ENCODE measurements around the gene KRTAP12-1. TPM values are rescaled to one million over a fixed set of nuclear protein-coding genes. Genes with fewer than 3 reads are reported as not detected.

KRTAP12-1 gene
- total RNA-seq, 1 donor from 2014 or later = not detected

DNA sequence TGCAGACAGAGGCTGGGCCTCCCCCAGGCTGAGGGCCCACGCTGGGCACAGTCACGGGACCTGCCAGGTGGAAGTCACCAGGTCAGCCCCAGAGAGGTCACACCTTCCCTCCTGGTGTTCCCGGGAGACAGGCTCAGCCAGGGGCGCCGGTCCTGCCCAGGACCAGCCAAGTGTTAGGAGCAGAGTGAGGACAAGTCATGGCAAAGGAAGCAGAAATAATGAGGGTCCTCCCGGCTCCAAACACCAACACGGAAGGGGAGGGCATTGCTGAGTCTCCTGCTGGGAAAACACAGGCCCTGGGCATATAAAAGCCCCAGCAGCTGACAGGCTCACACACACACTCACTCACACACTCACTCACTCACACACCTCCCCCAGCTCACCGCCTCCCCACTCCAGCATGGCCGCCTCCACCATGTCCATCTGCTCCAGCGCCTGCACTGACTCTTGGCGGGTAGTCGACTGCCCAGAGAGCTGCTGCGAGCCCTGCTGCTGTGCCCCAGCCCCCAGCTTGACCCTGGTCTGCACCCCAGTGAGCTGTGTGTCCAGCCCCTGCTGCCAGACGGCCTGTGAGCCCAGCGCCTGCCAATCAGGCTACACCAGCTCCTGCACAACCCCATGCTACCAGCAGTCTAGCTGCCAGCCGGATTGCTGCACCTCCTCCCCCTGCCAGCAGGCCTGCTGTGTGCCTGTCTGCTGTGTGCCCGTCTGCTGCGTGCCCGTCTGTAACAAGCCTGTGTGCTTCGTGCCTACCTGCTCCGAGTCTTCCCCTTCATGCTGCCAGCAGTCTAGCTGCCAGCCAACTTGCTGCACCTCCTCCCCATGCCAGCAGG, 44.7 kb downstream of the KRTAP12-1 start, which contains the start of gene KRTAP10-10:
KRTAP10-10 (plus strand) TSS at position 339 of the 833 bp plus-strand sequence; CDS start at position 401, 62 bp downstream.
- no peak within 1 kb of the TSS for H3K4me3 ChIP-seq
- ATAC-seq = peak in 1 of 2 donors; percentile 22
- TF ChIP-seq CTCF (IDR thresholded peaks at IDR 0.05) = no peak
- no peak for DNase-seq
- peaks cover 3% of the 10 kb centered on the region for H3K9me3 ChIP-seq
- no peaks in the 10 kb centered on the region for H3K36me3 ChIP-seq
- no peaks in the 10 kb centered on the region for H3K4me1 ChIP-seq
- peaks cover 15% of the 10 kb centered on the region for H3K27me3 ChIP-seq (ENCODE audit: low read depth)
- intact Hi-C loops (cut with DNase I) = no loop called here
- no peak within 1 kb of the TSS for H3K27ac ChIP-seq

GRCh38 chr21:44636209-44637017, 45.5 kb downstream of the KRTAP12-1 start:
- peaks cover 11% of the 10 kb centered on the region for H3K9me3 ChIP-seq
- no peak for DNase-seq

DNA sequence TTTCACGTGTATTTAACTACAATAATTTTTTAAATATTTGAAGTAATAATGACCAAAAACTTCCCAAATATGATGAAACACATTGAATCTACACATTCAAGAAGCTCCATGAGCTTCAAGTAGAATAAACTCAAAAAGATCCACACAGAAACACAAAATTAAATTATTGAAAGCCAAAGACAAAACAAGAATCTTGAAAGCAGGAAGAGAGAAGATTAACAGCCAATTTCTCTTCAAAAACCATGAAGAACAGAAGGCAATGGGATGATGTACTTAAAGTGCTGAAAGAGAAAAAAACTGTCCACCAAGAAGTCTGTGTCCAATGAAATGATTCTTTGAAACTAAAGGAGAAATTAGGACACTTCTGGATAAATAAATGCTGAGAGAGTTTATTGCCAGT, 49.9 kb downstream of the KRTAP12-1 start:
- no peak for ATAC-seq
- no peak for TF ChIP-seq CTCF (IDR thresholded peaks at IDR 0.05)
- H3K27ac ChIP-seq = no peak overlapping the region
- H3K27me3 ChIP-seq (ENCODE audit: low read depth) = peaks cover 11% of the 10 kb centered on the region
- H3K4me3 ChIP-seq = no peak overlapping the region
- peaks cover 14% of the 10 kb centered on the region for H3K9me3 ChIP-seq
- no peaks in the 10 kb centered on the region for H3K36me3 ChIP-seq
- no peaks in the 10 kb centered on the region for H3K4me1 ChIP-seq
- DNase-seq = no peak
- intact Hi-C loops (cut with DNase I) = no loop called here

More at GRCh38 chr21:44636209-44637017, 45.5 kb downstream of the KRTAP12-1 start:
- Histone ChIP-seq H3K27me3 (ENCODE audit: low read depth) (peaks cover 15% of the 10 kb centered on the region), H3K36me3 (no peaks in the 10 kb centered on the region), H3K4me3 (no peak overlapping the region), H3K27ac (no peak overlapping the region), H3K4me1 (no peaks in the 10 kb centered on the region)
- no peak for TF ChIP-seq CTCF (IDR thresholded peaks at IDR 0.05)
- peak in 1 of 2 donors; percentile 31 for ATAC-seq
- intact Hi-C loops (cut with DNase I) = no loop called here

Other genes starting within 250 kb of the KRTAP12-1 start
- gene LRRC3, start 226.7 kb downstream of the KRTAP12-1 start, total RNA-seq = 4.0 TPM
- gene KRTAP10-1, start 142.0 kb downstream of the KRTAP12-1 start, total RNA-seq = not detected
- not detected for gene KRTAP10-2, start 130.7 kb downstream of the KRTAP12-1 start, total RNA-seq
- not detected for gene KRTAP10-3, start 123.4 kb downstream of the KRTAP12-1 start, total RNA-seq
- gene KRTAP10-4, start 108.4 kb downstream of the KRTAP12-1 start, total RNA-seq = not detected
- gene KRTAP10-5, start 101.6 kb downstream of the KRTAP12-1 start, total RNA-seq = not detected
- gene KRTAP10-6, start 89.7 kb downstream of the KRTAP12-1 start, total RNA-seq = not detected
- not detected for gene KRTAP10-7, start 81.6 kb downstream of the KRTAP12-1 start, total RNA-seq
- not detected for gene KRTAP10-8, start 70.1 kb downstream of the KRTAP12-1 start, total RNA-seq
- gene KRTAP10-9, start 55.1 kb downstream of the KRTAP12-1 start, total RNA-seq = not detected
- not detected for gene KRTAP10-10, start 44.8 kb downstream of the KRTAP12-1 start, total RNA-seq
- gene KRTAP10-11, start 35.7 kb downstream of the KRTAP12-1 start, total RNA-seq = not detected
- gene KRTAP12-4, start 27.5 kb downstream of the KRTAP12-1 start, total RNA-seq = not detected
- gene KRTAP12-3, start 24.2 kb downstream of the KRTAP12-1 start, total RNA-seq = not detected
- gene KRTAP12-2, start 15.2 kb downstream of the KRTAP12-1 start, total RNA-seq = not detected
- not detected for gene KRTAP10-12, start 15.0 kb upstream of the KRTAP12-1 start, total RNA-seq
- gene TSPEAR, start 29.4 kb upstream of the KRTAP12-1 start, total RNA-seq = 0.27 TPM
- 76.9 TPM for gene UBE2G2, start 119.7 kb upstream of the KRTAP12-1 start, total RNA-seq
- gene SUMO3, start 135.9 kb upstream of the KRTAP12-1 start, total RNA-seq = 88.2 TPM
- gene PTTG1IP, start 191.5 kb upstream of the KRTAP12-1 start, total RNA-seq = 209 TPM
- 468 TPM for gene ITGB2, start 238.7 kb upstream of the KRTAP12-1 start, total RNA-seq

Data from lower lobe of right lung (tissue), 2 donors.